Ascending aorta (tissue), 2 donors: ENCODE measurements around the gene MAP7. TPM values are rescaled to one million over a fixed set of nuclear protein-coding genes. Genes with fewer than 3 reads are reported as not detected.

Experiments used
- DNase-seq, 2 donors: peaks; one replicate each; pipeline ENCODE4 v3.0.0-alpha.2; 2019; ENCODE audit warnings: low spot score in 2 of 2
- H3K27ac ChIP-seq, 2 donors: fragments of 200-600 bp; sonication (generic); one replicate each; pipeline ENCODE4 v1.5.1; 2016 to 2017; ENCODE audit warnings: mild to moderate bottlenecking in 1 of 2
- H3K27me3 ChIP-seq: fragments of 200-600 bp; sonication (generic); one replicate; pipeline ENCODE4 v1.5.1; 2017
- H3K36me3 ChIP-seq, 2 donors: fragments of 200-600 bp; sonication (generic); one replicate each; pipeline ENCODE4 v1.5.1; 2016
- H3K4me1 ChIP-seq, 2 donors: fragments of 200-600 bp; sonication (generic); one replicate each; pipeline ENCODE4 v1.5.1; 2016 to 2017; ENCODE audit warnings: mild to moderate bottlenecking in 1 of 2
- H3K4me3 ChIP-seq, 2 donors: fragments of 200-600 bp; sonication (generic); one replicate each; pipeline ENCODE4 v1.5.1; 2016 to 2017; ENCODE audit warnings: mild to moderate bottlenecking in 1 of 2
- H3K9me3 ChIP-seq, 2 donors: fragments of 200-600 bp; sonication (generic); one replicate each; pipeline ENCODE4 v1.5.1; 2016
- CTCF ChIP-seq, 3 experiments: fragments of 200-600 bp in 2 of 3; fragments of 450-650 bp in 1 of 3; sonication (generic) in 2 of 3; IDR thresholded peaks; one replicate each; pipeline ENCODE4 v1.5.1; 2016 to 2019; ENCODE audit warnings: antibody characterized with exemption in 3 of 3, mild to moderate bottlenecking in 1 of 3, moderate library complexity in 1 of 3
- intact Hi-C: fragments of 100-400 bp; cut with DNase I; formaldehyde crosslinking; loops from one replicate; pipeline ENCODE4 v1.15.1; 2023
- total RNA-seq: library from RNA; depleted of rRNA; stranded (reverse); fragments of >200 nt; gene quantifications from one replicate; pipeline ENCODE4 v1.1.0, GENCODE V29; 2016

Gene MAP7
- total RNA-seq, 1 donor from 2014 or later, result not detected

DNA sequence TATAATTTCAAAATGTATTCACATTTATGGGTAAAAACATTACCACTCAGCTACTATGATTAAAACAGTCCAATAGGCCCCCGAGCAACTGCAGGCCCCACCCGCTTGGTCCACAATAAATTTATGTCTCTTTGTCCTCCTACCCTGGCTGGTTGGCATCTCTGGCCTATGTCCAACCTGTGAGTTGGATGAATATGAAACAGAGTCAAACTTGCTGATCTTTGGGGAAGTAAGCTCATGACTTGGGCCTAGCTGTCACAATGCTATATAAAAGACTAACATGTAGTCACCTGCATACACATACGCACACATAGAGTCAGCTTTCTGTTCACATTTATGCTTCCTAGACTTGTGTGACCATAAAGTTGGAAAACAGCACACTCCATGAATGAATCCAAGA, 20.5 kb downstream of the MAP7 start:
- Histone ChIP-seq H3K36me3 (no peaks in the 10 kb centered on the region), H3K9me3 (no peaks in the 10 kb centered on the region), H3K4me3 (no peak overlapping the region), H3K27me3 (no peaks in the 10 kb centered on the region), H3K4me1 (no peaks in the 10 kb centered on the region), H3K27ac (no peak overlapping the region)
- no peak for DNase-seq
- no peak for TF ChIP-seq CTCF (IDR thresholded peaks at IDR 0.05)
- intact Hi-C loops, result no loop called here

DNA sequence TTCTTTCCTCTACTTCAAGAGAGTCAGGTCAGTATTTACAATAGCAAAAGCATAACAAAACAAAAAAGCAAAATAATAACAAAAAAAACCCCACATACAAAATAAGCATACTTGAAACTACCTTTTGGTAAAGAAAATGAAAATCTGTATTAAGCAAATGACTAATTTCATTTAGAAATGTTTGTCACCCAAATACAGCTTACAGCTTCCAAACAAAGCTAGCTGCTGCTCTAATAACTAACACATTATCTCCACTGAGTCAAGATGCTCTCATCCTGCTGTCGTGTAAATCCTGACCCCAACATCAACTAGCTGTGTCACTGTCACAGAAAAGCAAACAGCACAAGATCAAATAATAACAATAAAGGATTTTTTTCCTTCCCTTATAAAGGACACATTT, 21.7 kb downstream of the MAP7 start:
- DNase-seq, result no peak
- H3K4me3 ChIP-seq, result no peak overlapping the region
- no peak overlapping the region for H3K27ac ChIP-seq
- H3K27me3 ChIP-seq, result no peaks in the 10 kb centered on the region
- H3K4me1 ChIP-seq, result no peaks in the 10 kb centered on the region
- no peaks in the 10 kb centered on the region for H3K9me3 ChIP-seq
- no peak for TF ChIP-seq CTCF (IDR thresholded peaks at IDR 0.05)
- intact Hi-C loops, result no loop called here
- no peaks in the 10 kb centered on the region for H3K36me3 ChIP-seq

GRCh38 chr6:136527831-136528230, 22.4 kb downstream of the MAP7 start:
- H3K9me3 ChIP-seq, result no peaks in the 10 kb centered on the region
- H3K36me3 ChIP-seq, result no peaks in the 10 kb centered on the region
- no peaks in the 10 kb centered on the region for H3K4me1 ChIP-seq
- H3K27me3 ChIP-seq, result no peaks in the 10 kb centered on the region
- H3K4me3 ChIP-seq, result no peak overlapping the region
- intact Hi-C loops, result no loop called here
- no peak for TF ChIP-seq CTCF (IDR thresholded peaks at IDR 0.05)
- no peak for DNase-seq
- H3K27ac ChIP-seq, result no peak overlapping the region

- H3K27ac ChIP-seq, result no peak overlapping the region
- intact Hi-C loops, result no loop called here
- H3K4me1 ChIP-seq, result no peaks in the 10 kb centered on the region
- no peak overlapping the region for H3K4me3 ChIP-seq
- H3K9me3 ChIP-seq, result no peaks in the 10 kb centered on the region
- H3K36me3 ChIP-seq, result no peaks in the 10 kb centered on the region
- DNase-seq, result no peak
- no peaks in the 10 kb centered on the region for H3K27me3 ChIP-seq
- TF ChIP-seq CTCF (IDR thresholded peaks at IDR 0.05), result no peak
Observed at GRCh38 chr6:136526937-136527336, 23.3 kb downstream of the MAP7 start.

GRCh38 chr6:136526196-136526930, 23.9 kb downstream of the MAP7 start:
- DNase-seq, result no peak
- Histone ChIP-seq H3K36me3 (no peaks in the 10 kb centered on the region), H3K27ac (no peak overlapping the region), H3K4me3 (no peak overlapping the region), H3K9me3 (no peaks in the 10 kb centered on the region), H3K27me3 (no peaks in the 10 kb centered on the region), H3K4me1 (no peaks in the 10 kb centered on the region)
- intact Hi-C loops, result no loop called here
- TF ChIP-seq CTCF (IDR thresholded peaks at IDR 0.05), result peak in 1 of 3 experiments; percentile 26
